Hepatocyte (in vitro differentiated cells): ENCODE measurements around the gene EEIG1. TPM values are rescaled to one million over a fixed set of nuclear protein-coding genes. Genes with fewer than 3 reads are reported as not detected.
A peak's percentile ranks its signal among the peaks of the same experiment; 100 is the strongest.

ENCODE experiments used
- DNase-seq: peaks from one replicate; pipeline ENCODE4 v3.0.0-alpha.2; 2016; ENCODE audit warnings: low spot score
- H2AFZ ChIP-seq: fragments of 200-600 bp; sonication (generic); 2 replicates; pipeline ENCODE4 v1.6.0; 2016; ENCODE audit warnings: antibody characterized with exemption, mild to moderate bottlenecking
- H3K27ac ChIP-seq: fragments of 200-600 bp; sonication (generic); 2 replicates; pipeline ENCODE4 v1.5.1; 2016; ENCODE audit warnings: mild to moderate bottlenecking
- H3K27me3 ChIP-seq: fragments of 200-600 bp; sonication (generic); 2 replicates; pipeline ENCODE4 v1.6.1; 2016
- H3K36me3 ChIP-seq: fragments of 200-600 bp; sonication (generic); replicated peaks from 2 replicates; pipeline ENCODE4 v1.5.1; 2016; ENCODE audit warnings: low read depth; ENCODE audit not compliant: insufficient read depth
- H3K4me1 ChIP-seq: fragments of 200-600 bp; sonication (generic); 2 replicates; pipeline ENCODE4 v1.5.1; 2016; ENCODE audit warnings: mild to moderate bottlenecking, moderate library complexity; ENCODE audit not compliant: insufficient read depth
- H3K4me2 ChIP-seq: fragments of 200-600 bp; sonication (generic); 2 replicates; pipeline ENCODE4 v1.6.0; 2016
- H3K4me3 ChIP-seq: fragments of 200-600 bp; sonication (generic); 2 replicates; pipeline ENCODE4 v1.5.1; 2016; ENCODE audit warnings: mild to moderate bottlenecking
- H3K79me2 ChIP-seq: fragments of 200-600 bp; sonication (generic); 2 replicates; pipeline ENCODE4 v1.6.0; 2017; ENCODE audit warnings: mild to moderate bottlenecking
- H3K9me2 ChIP-seq: fragments of 200-600 bp; sonication (generic); replicated peaks from 2 replicates; pipeline ENCODE4 v1.6.0; 2017; ENCODE audit warnings: mild to moderate bottlenecking; ENCODE audit not compliant: insufficient read depth
- H3K9me3 ChIP-seq: fragments of 200-600 bp; sonication (generic); 2 replicates; pipeline ENCODE4 v1.5.1; 2016; ENCODE audit warnings: low read depth, mild to moderate bottlenecking
- H4K20me1 ChIP-seq: fragments of 200-600 bp; sonication (generic); 2 replicates; pipeline ENCODE4 v1.6.0; 2016; ENCODE audit warnings: mild to moderate bottlenecking; ENCODE audit not compliant: insufficient read depth, poor library complexity, severe bottlenecking
- CTCF ChIP-seq: fragments of 200-600 bp; sonication (generic); IDR thresholded peaks from 2 replicates; pipeline ENCODE4 v1.5.1; 2016; ENCODE audit warnings: antibody characterized with exemption, mild to moderate bottlenecking; ENCODE audit not compliant: poor library complexity
- EZH2 ChIP-seq: fragments of 200-600 bp; sonication (generic); IDR thresholded peaks from 2 replicates; pipeline ENCODE4 v1.6.1; 2016; ENCODE audit warnings: antibody characterized with exemption, mild to moderate bottlenecking, borderline replicate concordance
- EZH2phosphoT487 ChIP-seq: fragments of 200-600 bp; sonication (generic); IDR thresholded peaks from one replicate; pipeline ENCODE4 v1.6.1; 2018; ENCODE audit warnings: antibody characterized with exemption, mild to moderate bottlenecking, low read depth, moderate library complexity; ENCODE audit not compliant: unreplicated experiment, severe bottlenecking
- WGBS: methylation state at CpG from one replicate; pipeline ENCODE4 v1.1.6; 2016; ENCODE audit warnings: low lambda C conversion rate; ENCODE audit errors: missing lambda C conversion rate; 5-methylcytosine and 5-hydroxymethylcytosine counted together
- polyA plus RNA-seq: library from polyadenylated mRNA; unstranded; fragments of >200 nt; fragmentation: Nextera tagmentation; extraction: Ambion mirVana; gene quantifications from 2 replicates; pipeline ENCODE4 v1.2.1, GENCODE V29; 2016
- total RNA-seq: library from RNA; depleted of rRNA; stranded (reverse); fragments of >200 nt; gene quantifications from 2 replicates; pipeline ENCODE4 v1.2.3, GENCODE V29; 2014

Gene EEIG1
- total and polyA plus RNA-seq, 2 experiments from 2014 or later, result 38.1 to 43.6 TPM

GRCh38 chr9:128001151-128001778 lies 20.5 kb upstream of the EEIG1 start:
- no peaks in the 10 kb centered on the region for H3K9me2 ChIP-seq
- peak overlapping the region; percentile 40 for H3K27ac ChIP-seq
- no peak for DNase-seq
- H3K36me3 ChIP-seq, result no peaks in the 10 kb centered on the region
- 64% methylated on average over 10 of the region's 10 CpGs for WGBS
- H4K20me1 ChIP-seq, result no peaks in the 10 kb centered on the region
- no peaks in the 10 kb centered on the region for H3K9me3 ChIP-seq
- no peak overlapping the region for H3K4me2 ChIP-seq
- H3K4me1 ChIP-seq, result peaks cover 11% of the 10 kb centered on the region
- H3K4me3 ChIP-seq, result no peak overlapping the region
- TF ChIP-seq EZH2, result no peak
- TF ChIP-seq EZH2phosphoT487, result no peak
- H3K79me2 ChIP-seq, result no peaks in the 10 kb centered on the region
- H2AFZ ChIP-seq, result no peak overlapping the region
- no peaks in the 10 kb centered on the region for H3K27me3 ChIP-seq

- Histone ChIP-seq H3K9me2 (no peaks in the 10 kb centered on the region), H3K27me3 (no peaks in the 10 kb centered on the region), H3K79me2 (no peaks in the 10 kb centered on the region), H4K20me1 (no peaks in the 10 kb centered on the region), H3K36me3 (no peaks in the 10 kb centered on the region), H3K27ac (no peak overlapping the region), H3K4me2 (no peak overlapping the region), H3K9me3 (no peaks in the 10 kb centered on the region), H2AFZ (no peak overlapping the region), H3K4me1 (peaks cover 11% of the 10 kb centered on the region), H3K4me3 (no peak overlapping the region)
- DNase-seq, result no peak
- no peak for TF ChIP-seq EZH2
- TF ChIP-seq EZH2phosphoT487, result no peak
- no peak for TF ChIP-seq CTCF
- 90% methylated on average over 2 of the region's 2 CpGs for WGBS
These were observed 18.7 kb upstream of the EEIG1 start for GRCh38 chr9:127999461-127999860.

- Histone ChIP-seq H3K79me2 (no peaks in the 10 kb centered on the region), H3K9me3 (no peaks in the 10 kb centered on the region), H3K36me3 (no peaks in the 10 kb centered on the region), H3K4me1 (peaks cover 16% of the 10 kb centered on the region), H3K4me2 (no peak overlapping the region), H4K20me1 (no peaks in the 10 kb centered on the region), H3K9me2 (no peaks in the 10 kb centered on the region), H3K27ac (no peak overlapping the region), H3K4me3 (no peak overlapping the region), H2AFZ (no peak overlapping the region), H3K27me3 (no peaks in the 10 kb centered on the region)
- 79% methylated on average over 4 of the region's 4 CpGs for WGBS
- DNase-seq, result no peak
- TF ChIP-seq EZH2, result no peak
- TF ChIP-seq CTCF, result no peak
These were observed 12.9 kb upstream of the EEIG1 start for GRCh38 chr9:127993721-127994120.

GRCh38 chr9:127991757-127992274 lies 11.0 kb upstream of the EEIG1 start:
- H3K4me2 ChIP-seq, result no peak overlapping the region
- peak overlapping the region; percentile 76 for H3K27ac ChIP-seq
- no peaks in the 10 kb centered on the region for H3K27me3 ChIP-seq
- H2AFZ ChIP-seq, result no peak overlapping the region
- no peaks in the 10 kb centered on the region for H3K36me3 ChIP-seq
- peaks cover 18% of the 10 kb centered on the region for H3K4me1 ChIP-seq
- no peak for TF ChIP-seq EZH2phosphoT487
- TF ChIP-seq CTCF, result no peak
- TF ChIP-seq EZH2, result no peak
- DNase-seq, result no peak
- H3K4me3 ChIP-seq, result no peak overlapping the region
- H3K9me2 ChIP-seq, result no peaks in the 10 kb centered on the region
- no peaks in the 10 kb centered on the region for H3K79me2 ChIP-seq
- H3K9me3 ChIP-seq, result no peaks in the 10 kb centered on the region
- no peaks in the 10 kb centered on the region for H4K20me1 ChIP-seq
- WGBS, result 93% methylated on average over 3 of the region's 3 CpGs
